Gastroesophageal sphincter (tissue), 3 donors: ENCODE results near the gene RBM47.

ENCODE experiments used
- POLR2A ChIP-seq, 2 donors: fragments of 450-650 bp; IDR thresholded peaks; one replicate each; pipeline ENCODE4 v1.6.1; 2017; ENCODE audit warnings: antibody characterized with exemption in 2 of 2, mild to moderate bottlenecking in 2 of 2, moderate library complexity in 1 of 2
- POLR2AphosphoS5 ChIP-seq: sonication (generic); formaldehyde crosslinking; IDR thresholded peaks from one replicate; pipeline ENCODE4 v1.6.1; 2017; ENCODE audit warnings: antibody characterized with exemption
- TF ChIP-seq, protein P1 (sequence below), 4 experiments: fragments of 200-600 bp in 2 of 4; fragments of 450-650 bp in 2 of 4; sonication (generic) in 1 of 4; IDR thresholded peaks; one replicate each; pipeline ENCODE4 v1.5.1; 2017 to 2019; ENCODE audit warnings: antibody characterized with exemption in 4 of 4, mild to moderate bottlenecking in 2 of 4, moderate library complexity in 2 of 4

DNA sequence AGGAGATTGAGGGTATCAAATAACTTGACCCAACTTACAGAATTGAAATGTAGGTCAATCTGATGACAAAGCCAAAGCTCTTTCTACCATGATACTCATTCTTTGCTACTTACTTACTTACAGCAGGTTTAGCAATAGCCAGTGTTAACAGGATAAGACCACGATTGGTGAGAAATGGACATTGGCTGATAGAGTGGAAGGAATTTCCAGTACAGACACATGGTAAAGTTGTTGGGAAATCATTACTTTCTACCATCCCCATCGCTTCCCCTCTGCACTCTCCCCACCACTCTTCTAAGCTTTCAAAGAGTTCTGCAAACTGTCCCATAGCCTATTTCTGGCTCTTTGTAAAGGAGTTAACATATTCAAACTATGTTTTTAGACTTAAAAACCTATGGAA, 174.8 kb downstream of the RBM47 start:
- TF ChIP-seq, protein P1, sequence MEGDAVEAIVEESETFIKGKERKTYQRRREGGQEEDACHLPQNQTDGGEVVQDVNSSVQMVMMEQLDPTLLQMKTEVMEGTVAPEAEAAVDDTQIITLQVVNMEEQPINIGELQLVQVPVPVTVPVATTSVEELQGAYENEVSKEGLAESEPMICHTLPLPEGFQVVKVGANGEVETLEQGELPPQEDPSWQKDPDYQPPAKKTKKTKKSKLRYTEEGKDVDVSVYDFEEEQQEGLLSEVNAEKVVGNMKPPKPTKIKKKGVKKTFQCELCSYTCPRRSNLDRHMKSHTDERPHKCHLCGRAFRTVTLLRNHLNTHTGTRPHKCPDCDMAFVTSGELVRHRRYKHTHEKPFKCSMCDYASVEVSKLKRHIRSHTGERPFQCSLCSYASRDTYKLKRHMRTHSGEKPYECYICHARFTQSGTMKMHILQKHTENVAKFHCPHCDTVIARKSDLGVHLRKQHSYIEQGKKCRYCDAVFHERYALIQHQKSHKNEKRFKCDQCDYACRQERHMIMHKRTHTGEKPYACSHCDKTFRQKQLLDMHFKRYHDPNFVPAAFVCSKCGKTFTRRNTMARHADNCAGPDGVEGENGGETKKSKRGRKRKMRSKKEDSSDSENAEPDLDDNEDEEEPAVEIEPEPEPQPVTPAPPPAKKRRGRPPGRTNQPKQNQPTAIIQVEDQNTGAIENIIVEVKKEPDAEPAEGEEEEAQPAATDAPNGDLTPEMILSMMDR (IDR thresholded peaks at IDR 0.05), result no peak
- no peak for TF ChIP-seq POLR2A (IDR thresholded peaks at IDR 0.05)
- TF ChIP-seq POLR2AphosphoS5, result no peak
